Neural cell (in vitro differentiated cells): Measurements from ENCODE around the gene HSF4.

Source experiments
- EP300 ChIP-seq: fragments of 450-650 bp; conservative IDR thresholded peaks from 2 replicates; pipeline ENCODE4 v1.6.1; 2014; ENCODE audit warnings: antibody characterized with exemption, mild to moderate bottlenecking, moderate library complexity; ENCODE audit not compliant: poor library complexity, severe bottlenecking
- MXI1 ChIP-seq: fragments of 450-650 bp; conservative IDR thresholded peaks from 2 replicates; pipeline ENCODE4 v1.6.1; 2014; ENCODE audit warnings: antibody characterized with exemption, mild to moderate bottlenecking; ENCODE audit not compliant: poor library complexity, severe bottlenecking
- POLR2AphosphoS5 ChIP-seq: IDR thresholded peaks from 2 replicates; pipeline ENCODE4 v1.6.1; 2012
- RAD21 ChIP-seq: fragments of 450-650 bp; conservative IDR thresholded peaks from 2 replicates; pipeline ENCODE4 v1.6.1; 2014; ENCODE audit warnings: antibody characterized with exemption, mild to moderate bottlenecking, moderate library complexity
- SMC3 ChIP-seq: fragments of 450-650 bp; conservative IDR thresholded peaks from 2 replicates; pipeline ENCODE4 v1.6.1; 2014; ENCODE audit warnings: antibody characterized with exemption, mild to moderate bottlenecking, moderate library complexity; ENCODE audit not compliant: poor library complexity
- TF ChIP-seq, protein P1 (sequence below): fragments of 450-650 bp; IDR thresholded peaks from 2 replicates; pipeline ENCODE4 v1.5.1; 2014; ENCODE audit warnings: antibody characterized with exemption, mild to moderate bottlenecking, moderate library complexity; ENCODE audit not compliant: poor library complexity, severe bottlenecking

DNA sequence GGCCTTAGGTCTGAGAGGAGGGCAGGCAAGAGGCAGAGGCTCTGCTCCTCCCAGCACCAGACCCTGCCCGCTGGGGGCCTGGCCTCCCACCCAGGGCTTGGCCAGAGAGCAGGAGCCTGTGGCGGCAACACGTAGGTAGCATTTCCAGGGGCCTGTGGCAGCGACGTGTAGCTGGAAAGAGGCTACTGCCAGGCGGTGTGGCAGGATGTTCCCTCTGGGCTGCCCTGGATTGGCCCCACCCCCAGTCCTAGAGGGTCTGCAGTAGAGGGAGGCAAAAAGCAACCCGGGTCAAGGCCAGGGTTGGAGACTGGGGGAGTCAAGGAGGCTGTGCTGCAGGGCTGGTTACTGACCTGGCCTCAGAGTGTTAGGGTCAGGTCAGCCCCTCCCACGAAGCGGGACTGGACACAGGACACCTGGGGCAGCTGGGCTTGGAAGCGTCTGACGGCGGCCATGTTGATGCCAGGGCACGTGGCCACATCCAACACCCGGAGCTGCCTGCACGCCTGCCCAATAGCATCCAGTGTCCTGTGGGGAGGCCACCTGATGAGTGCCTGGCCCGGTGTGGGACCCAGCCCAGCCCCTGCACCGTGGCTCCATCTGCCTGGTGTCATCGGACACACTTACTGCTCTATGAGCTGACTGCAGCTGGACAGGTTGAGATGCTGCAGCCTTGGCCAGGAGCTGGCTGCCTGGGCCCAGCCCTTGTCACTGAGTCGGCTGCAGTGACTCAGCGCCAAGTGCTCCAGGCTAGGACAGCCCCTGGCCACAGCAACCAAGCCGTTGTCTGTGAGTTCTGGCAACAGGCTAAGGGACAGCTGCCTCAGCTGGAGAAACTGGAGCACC lies 42.9 kb downstream of the HSF4 start:
- TF ChIP-seq POLR2AphosphoS5 = no peak
- TF ChIP-seq SMC3 = no peak
- TF ChIP-seq, protein P1, sequence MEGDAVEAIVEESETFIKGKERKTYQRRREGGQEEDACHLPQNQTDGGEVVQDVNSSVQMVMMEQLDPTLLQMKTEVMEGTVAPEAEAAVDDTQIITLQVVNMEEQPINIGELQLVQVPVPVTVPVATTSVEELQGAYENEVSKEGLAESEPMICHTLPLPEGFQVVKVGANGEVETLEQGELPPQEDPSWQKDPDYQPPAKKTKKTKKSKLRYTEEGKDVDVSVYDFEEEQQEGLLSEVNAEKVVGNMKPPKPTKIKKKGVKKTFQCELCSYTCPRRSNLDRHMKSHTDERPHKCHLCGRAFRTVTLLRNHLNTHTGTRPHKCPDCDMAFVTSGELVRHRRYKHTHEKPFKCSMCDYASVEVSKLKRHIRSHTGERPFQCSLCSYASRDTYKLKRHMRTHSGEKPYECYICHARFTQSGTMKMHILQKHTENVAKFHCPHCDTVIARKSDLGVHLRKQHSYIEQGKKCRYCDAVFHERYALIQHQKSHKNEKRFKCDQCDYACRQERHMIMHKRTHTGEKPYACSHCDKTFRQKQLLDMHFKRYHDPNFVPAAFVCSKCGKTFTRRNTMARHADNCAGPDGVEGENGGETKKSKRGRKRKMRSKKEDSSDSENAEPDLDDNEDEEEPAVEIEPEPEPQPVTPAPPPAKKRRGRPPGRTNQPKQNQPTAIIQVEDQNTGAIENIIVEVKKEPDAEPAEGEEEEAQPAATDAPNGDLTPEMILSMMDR = no peak
- no peak for TF ChIP-seq EP300
- no peak for TF ChIP-seq MXI1
- TF ChIP-seq RAD21 = no peak
